Measurements from ENCODE around the gene RPL36.

- TF ChIP-seq, protein P1, sequence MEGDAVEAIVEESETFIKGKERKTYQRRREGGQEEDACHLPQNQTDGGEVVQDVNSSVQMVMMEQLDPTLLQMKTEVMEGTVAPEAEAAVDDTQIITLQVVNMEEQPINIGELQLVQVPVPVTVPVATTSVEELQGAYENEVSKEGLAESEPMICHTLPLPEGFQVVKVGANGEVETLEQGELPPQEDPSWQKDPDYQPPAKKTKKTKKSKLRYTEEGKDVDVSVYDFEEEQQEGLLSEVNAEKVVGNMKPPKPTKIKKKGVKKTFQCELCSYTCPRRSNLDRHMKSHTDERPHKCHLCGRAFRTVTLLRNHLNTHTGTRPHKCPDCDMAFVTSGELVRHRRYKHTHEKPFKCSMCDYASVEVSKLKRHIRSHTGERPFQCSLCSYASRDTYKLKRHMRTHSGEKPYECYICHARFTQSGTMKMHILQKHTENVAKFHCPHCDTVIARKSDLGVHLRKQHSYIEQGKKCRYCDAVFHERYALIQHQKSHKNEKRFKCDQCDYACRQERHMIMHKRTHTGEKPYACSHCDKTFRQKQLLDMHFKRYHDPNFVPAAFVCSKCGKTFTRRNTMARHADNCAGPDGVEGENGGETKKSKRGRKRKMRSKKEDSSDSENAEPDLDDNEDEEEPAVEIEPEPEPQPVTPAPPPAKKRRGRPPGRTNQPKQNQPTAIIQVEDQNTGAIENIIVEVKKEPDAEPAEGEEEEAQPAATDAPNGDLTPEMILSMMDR (conservative IDR thresholded peaks at IDR 0.05; ENCODE audit: low read depth in 2 of 2), result no peak
- TF ChIP-seq POLR2AphosphoS5 (IDR thresholded peaks at IDR 0.05; ENCODE audit: low read depth), result no peak
- no peak for TF ChIP-seq ZNF114 (CRISPR knock-in tag; IDR thresholded peaks at IDR 0.05)
- TF ChIP-seq EZH2 (IDR thresholded peaks at IDR 0.05; ENCODE audit: low read depth, unreplicated experiment), result no peak
- no peak for TF ChIP-seq REST (IDR thresholded peaks at IDR 0.05; ENCODE audit: unreplicated experiment)
- no peak for TF ChIP-seq CREB1 (CRISPR knock-in tag; IDR thresholded peaks at IDR 0.05; ENCODE audit: low read depth)
- TF ChIP-seq JUNB (IDR thresholded peaks at IDR 0.05; ENCODE audit: unreplicated experiment), result no peak
Observed at GRCh38 chr19:5641171-5641570, 48.9 kb upstream of the RPL36 start.
